ENCODE measurements around the gene ENKD1.
A peak's percentile ranks its signal among the peaks of the same experiment; 100 is the strongest.

The ENKD1 gene

DNA sequence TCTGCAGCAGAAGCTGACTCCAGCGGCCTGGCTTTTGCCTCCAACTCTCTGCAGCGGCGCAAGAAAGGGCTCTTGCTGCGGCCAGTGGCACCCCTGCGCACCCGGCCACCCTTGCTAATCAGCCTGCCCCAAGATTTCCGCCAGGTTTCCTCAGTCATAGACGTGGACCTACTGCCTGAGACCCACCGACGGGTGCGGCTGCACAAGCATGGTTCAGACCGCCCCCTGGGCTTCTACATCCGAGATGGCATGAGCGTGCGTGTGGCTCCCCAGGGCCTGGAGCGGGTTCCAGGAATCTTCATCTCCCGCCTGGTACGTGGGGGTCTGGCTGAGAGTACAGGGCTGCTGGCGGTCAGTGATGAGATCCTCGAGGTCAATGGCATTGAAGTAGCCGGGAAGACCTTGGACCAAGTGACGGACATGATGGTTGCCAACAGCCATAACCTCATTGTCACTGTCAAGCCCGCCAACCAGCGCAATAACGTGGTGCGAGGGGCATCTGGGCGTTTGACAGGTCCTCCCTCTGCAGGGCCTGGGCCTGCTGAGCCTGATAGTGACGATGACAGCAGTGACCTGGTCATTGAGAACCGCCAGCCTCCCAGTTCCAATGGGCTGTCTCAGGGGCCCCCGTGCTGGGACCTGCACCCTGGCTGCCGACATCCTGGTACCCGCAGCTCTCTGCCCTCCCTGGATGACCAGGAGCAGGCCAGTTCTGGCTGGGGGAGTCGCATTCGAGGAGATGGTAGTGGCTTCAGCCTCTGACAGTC, 4.5 kb downstream of the ENKD1 start:
- Histone ChIP-seq H3K9me3 (no peaks in the 10 kb centered on the region), H3K4me1 (peaks cover 0 to 36% (median 35%) of the 10 kb centered on the region in 4 donors), H3K36me3 (peaks cover 0 to 43% (median 19%) of the 10 kb centered on the region in 3 donors), H3K27ac (peak overlapping the region in 1 of 2 donors; percentile 91), H3K4me3 (no peak overlapping the region), H3K27me3 (no peaks in the 10 kb centered on the region)
- TF ChIP-seq CTCF (IDR thresholded peaks at IDR 0.05), result no peak
- intact Hi-C loops (cut with DNase I; ENCODE audit: low total_unique reads), result no loop called here
- DNase-seq, result peak in 1 of 2 donors; percentile 67

DNA sequence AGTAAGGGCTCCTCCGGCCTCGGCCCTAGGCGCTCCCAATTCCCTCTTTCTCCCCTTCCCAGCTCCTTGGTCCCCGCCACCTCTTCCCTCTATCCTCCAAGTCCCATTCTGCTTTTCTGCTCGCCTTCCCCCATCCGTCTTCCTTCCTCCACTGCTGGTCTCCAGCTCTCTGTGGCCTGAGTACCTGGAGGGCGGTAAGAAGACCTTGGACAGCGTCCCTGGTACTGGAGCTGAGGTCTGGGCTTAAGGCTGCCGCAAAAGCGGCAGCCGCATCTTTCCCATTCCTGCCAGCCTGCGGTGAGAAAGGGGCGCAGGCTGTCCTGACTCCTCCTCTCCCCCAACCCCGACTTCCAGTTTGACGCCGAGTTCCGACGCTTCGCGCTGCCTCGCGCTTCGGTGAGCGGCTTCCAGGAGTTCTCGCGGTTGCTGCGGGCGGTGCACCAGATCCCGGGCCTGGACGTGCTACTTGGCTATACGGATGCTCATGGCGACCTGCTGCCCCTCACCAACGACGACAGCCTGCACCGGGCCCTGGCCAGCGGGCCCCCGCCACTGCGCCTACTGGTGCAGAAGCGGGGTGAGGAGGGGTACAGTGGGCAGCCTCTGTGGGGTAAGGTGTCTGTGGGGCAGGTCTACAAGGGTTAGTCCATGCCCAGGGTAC, 5.3 kb downstream of the ENKD1 start:
- Histone ChIP-seq H3K36me3 (peaks cover 0 to 52% (median 20%) of the 10 kb centered on the region in 3 donors), H3K27me3 (peaks cover 0 to under 1% of the 10 kb centered on the region in 2 donors), H3K9me3 (no peaks in the 10 kb centered on the region), H3K4me3 (peak overlapping the region; percentile 68 to 80), H3K4me1 (peaks cover 0 to 31% (median 28%) of the 10 kb centered on the region in 4 donors), H3K27ac (peak overlapping the region; percentile 91 to 97)
- peak in 1 of 2 donors; percentile 63 for DNase-seq
- no peak for TF ChIP-seq CTCF (IDR thresholded peaks at IDR 0.05)
- intact Hi-C loops (cut with DNase I; ENCODE audit: low total_unique reads), result no loop called here

- Histone ChIP-seq H3K4me3 (peak within 1 kb of the TSS; percentile 68 to 80), H3K9me3 (no peaks in the 10 kb centered on the region), H3K36me3 (peaks cover 0 to 54% (median 20%) of the 10 kb centered on the region in 3 donors), H3K4me1 (peaks cover 0 to 25% (median 21%) of the 10 kb centered on the region in 4 donors), H3K27me3 (peaks cover 0 to 5% of the 10 kb centered on the region in 2 donors), H3K27ac (peak within 1 kb of the TSS; percentile 91 to 97)
- peak; percentile 95 to 97 for DNase-seq
- intact Hi-C loops (cut with DNase I; ENCODE audit: low total_unique reads), result no loop called here
- peak in 1 of 2 experiments; percentile 39 for TF ChIP-seq CTCF (IDR thresholded peaks at IDR 0.05)
These were observed 6.0 kb downstream of the ENKD1 start, which contains the start of gene PARD6A for GRCh38 chr16:67660564-67661028. TSS of gene PARD6A (plus strand) at chr16:67660960. CDS start at chr16:67661039, 79 bp downstream.

DNA sequence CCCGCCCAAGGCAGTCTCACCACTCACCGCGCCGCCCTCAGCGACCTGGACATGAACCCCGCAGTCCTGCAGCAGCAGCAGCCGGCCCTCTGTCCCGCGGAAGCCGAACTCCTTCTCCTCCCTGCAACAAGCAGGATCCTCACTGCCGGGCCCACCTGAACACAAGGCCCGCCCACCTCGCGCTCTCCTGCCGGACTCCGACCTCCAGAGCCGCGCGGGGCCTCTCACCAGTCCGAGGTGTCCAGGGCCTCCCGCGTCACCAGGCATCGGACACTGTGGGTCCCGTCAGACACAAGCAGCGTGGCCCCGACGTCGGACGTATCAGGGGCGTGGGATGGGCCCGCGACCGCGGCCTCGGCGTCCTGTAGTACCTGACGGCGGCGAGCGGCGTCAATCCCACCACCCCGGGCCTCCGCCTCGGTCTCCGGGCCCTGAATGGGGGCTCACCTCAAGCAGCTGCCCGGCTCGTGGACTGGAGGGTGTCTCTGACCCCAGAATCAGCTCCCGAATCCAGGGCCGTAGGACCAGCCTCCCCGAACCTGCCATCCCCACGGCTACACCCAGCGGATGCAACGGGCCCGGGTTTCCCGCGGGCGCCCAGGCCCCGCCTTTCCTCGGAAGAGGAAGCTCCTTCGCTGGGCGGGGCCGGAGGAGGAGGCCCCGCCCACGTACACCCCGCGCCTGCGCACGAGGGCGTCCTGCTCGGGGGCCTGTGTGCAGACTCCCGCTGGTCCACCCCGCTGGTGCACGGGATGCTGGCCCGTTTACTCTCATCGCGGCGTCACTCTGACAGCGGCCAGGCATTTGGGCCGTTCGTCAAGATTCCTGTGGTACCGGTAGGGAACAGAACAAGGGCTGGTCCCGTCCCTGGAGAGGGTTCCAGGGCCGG, 6.6 kb downstream of the ENKD1 start, which contains the start of gene ACD:
TSS of gene ACD (minus strand) at position 586 of the 889 bp plus-strand sequence. CDS start at position 546, 40 bp downstream.
- H3K36me3 ChIP-seq, result peaks cover 0 to 53% (median 20%) of the 10 kb centered on the region in 3 donors
- H3K27me3 ChIP-seq, result peaks cover 0 to 11% of the 10 kb centered on the region in 2 donors
- intact Hi-C loops (cut with DNase I; ENCODE audit: low total_unique reads), result no loop called here
- peak within 1 kb of the TSS; percentile 68 to 80 for H3K4me3 ChIP-seq
- peaks cover 0 to 24% (median 21%) of the 10 kb centered on the region in 4 donors for H3K4me1 ChIP-seq
- TF ChIP-seq CTCF (IDR thresholded peaks at IDR 0.05), result no peak
- no peaks in the 10 kb centered on the region for H3K9me3 ChIP-seq
- peak within 1 kb of the TSS; percentile 91 to 97 for H3K27ac ChIP-seq
- peak; percentile 89 to 94 for DNase-seq
